ENCODE measurements around the gene MINDY2.

GRCh38 chr15:58766290-58766689 lies 4.8 kb upstream of the MINDY2 start:
- TF ChIP-seq YY1 (IDR thresholded peaks at IDR 0.05; ENCODE audit: insufficient read depth, insufficient read length): no peak
- no peak for TF ChIP-seq SUZ12 (IDR thresholded peaks at IDR 0.05; ENCODE audit: extremely low read depth, insufficient read depth, insufficient read length)

All from NT2/D1 (cell line).